ENCODE results near the gene CDKN1A.
"Not testable (repeated sequence)": the region's sequence is repeated elsewhere in the genome, so short reads cannot be mapped to it uniquely, and the experiment has no call there.

Gene CDKN1A

GRCh38 chr6:36699348-36699747 is 20.8 kb downstream of the CDKN1A start:
- no peak for DNase-seq

GRCh38 chr6:36700071-36700812 is 21.7 kb downstream of the CDKN1A start:
- no peak for DNase-seq

- DNase-seq = no peak
Observed at GRCh38 chr6:36700831-36701230, 22.3 kb downstream of the CDKN1A start.

- no peak for DNase-seq
Observed at GRCh38 chr6:36701401-36701991, 23.0 kb downstream of the CDKN1A start.

GRCh38 chr6:36702656-36703055 is 24.1 kb downstream of the CDKN1A start:
- DNase-seq = no peak

GRCh38 chr6:36703081-36703606 is 24.6 kb downstream of the CDKN1A start:
- DNase-seq = no peak

GRCh38 chr6:36703982-36704381 is 25.5 kb downstream of the CDKN1A start:
- DNase-seq = no peak

GRCh38 chr6:36704961-36705577 is 26.6 kb downstream of the CDKN1A start:
- not testable (repeated sequence) for DNase-seq

- DNase-seq = no peak
Observed at GRCh38 chr6:36706339-36706738, 27.8 kb downstream of the CDKN1A start.

- no peak for DNase-seq
Observed at GRCh38 chr6:36712816-36713215, 34.3 kb downstream of the CDKN1A start.

- no peak for DNase-seq
Observed at GRCh38 chr6:36713846-36714245, 35.3 kb downstream of the CDKN1A start.

- DNase-seq = no peak
Observed at GRCh38 chr6:36714511-36714910, 36.0 kb downstream of the CDKN1A start.

- DNase-seq = no peak
Observed at GRCh38 chr6:36715469-36715868, 37.0 kb downstream of the CDKN1A start.

GRCh38 chr6:36716476-36717093 is 38.1 kb downstream of the CDKN1A start:
- no peak for DNase-seq

- no peak for DNase-seq
Observed at GRCh38 chr6:36717231-36717825, 38.8 kb downstream of the CDKN1A start.

GRCh38 chr6:36717871-36718540 is 39.5 kb downstream of the CDKN1A start:
- no peak for DNase-seq

- DNase-seq = no peak
Observed at GRCh38 chr6:36718560-36718959, 40.0 kb downstream of the CDKN1A start.

- DNase-seq = no peak
Observed at GRCh38 chr6:36719126-36719525, 40.6 kb downstream of the CDKN1A start.

GRCh38 chr6:36720251-36721141 is 42.0 kb downstream of the CDKN1A start:
- no peak for DNase-seq

GRCh38 chr6:36721369-36722140 is 43.0 kb downstream of the CDKN1A start:
- DNase-seq = no peak

- no peak for DNase-seq
Observed at GRCh38 chr6:36722365-36722764, 43.9 kb downstream of the CDKN1A start.
